Panc1 (cell line): ENCODE measurements around the gene HDAC7. TPM values are rescaled to one million over a fixed set of nuclear protein-coding genes. Genes with fewer than 3 reads are reported as not detected.

Experiments used
- ATAC-seq: fragments of 200-7000 bp; cut with Tn5 transposase; 2 replicates; pipeline ENCODE4 v1.9.1; 2020; ENCODE audit warnings: mild to moderate bottlenecking, moderate library complexity
- BruUV-seq: library from RNA; stranded (reverse); fragments of 400-500 nt; replicated peaks from 2 replicates; lab custom pipeline; 2021; lab: Mats Ljungman, UMichigan
- CTCF ChIA-PET: fragments of 300-600 bp; sonication (Branson Sonifier 250); formaldehyde crosslinking; loops from one replicate; lab custom pipeline; 2022; ENCODE audit warnings: antibody characterized with exemption; lab: Charles Lee
- POLR2A ChIA-PET: fragments of 300-600 bp; sonication (Branson Sonifier 250); formaldehyde crosslinking; loops from one replicate; lab custom pipeline; 2022; ENCODE audit warnings: antibody characterized with exemption; lab: Charles Lee
- DNase-seq: peaks from one replicate; pipeline ENCODE4 v3.0.0-alpha.2; 2010; ENCODE audit warnings: low read depth, low spot score
- H3K27ac ChIP-seq: 2 replicates; pipeline ENCODE4 v1.5.1; 2011; ENCODE audit warnings: mild to moderate bottlenecking, low read length, inconsistent platforms
- H3K27me3 ChIP-seq: fragments of 200-500 bp; sonication (Bioruptor generic); 2 replicates; pipeline ENCODE4 v1.6.0; 2014; ENCODE audit warnings: low read length, inconsistent platforms; ENCODE audit not compliant: control insufficient read depth, insufficient read depth
- H3K36me3 ChIP-seq: fragments of 200-500 bp; sonication (Bioruptor generic); 2 replicates; pipeline ENCODE4 v1.5.1; 2014; ENCODE audit warnings: inconsistent platforms, mild to moderate bottlenecking, low read length, moderate library complexity; ENCODE audit not compliant: control insufficient read depth, insufficient read depth
- H3K4me1 ChIP-seq: 2 replicates; pipeline ENCODE4 v1.5.1; 2011; ENCODE audit warnings: inconsistent platforms, mild to moderate bottlenecking, low read length, moderate library complexity; ENCODE audit not compliant: control insufficient read depth, insufficient read depth
- H3K4me3 ChIP-seq, 2 experiments: 2 replicates each; pipeline ENCODE4 v1.5.1; 2011 to 2012; ENCODE audit warnings: low read depth in 2 of 2, low read length in 2 of 2, mild to moderate bottlenecking in 2 of 2, inconsistent platforms in 1 of 2, moderate library complexity in 1 of 2
- H3K9me3 ChIP-seq: fragments of 200-500 bp; sonication (Bioruptor generic); 2 replicates; pipeline ENCODE4 v1.5.1; 2014; ENCODE audit warnings: low read depth, mild to moderate bottlenecking, inconsistent platforms, low read length, moderate library complexity; ENCODE audit not compliant: control insufficient read depth, insufficient read depth
- CTCF ChIP-seq: fragments of 450-650 bp; IDR thresholded peaks from 2 replicates; pipeline ENCODE4 v1.5.1; 2017; ENCODE audit warnings: mild to moderate bottlenecking
- POLR2AphosphoS5 ChIP-seq: IDR thresholded peaks from 2 replicates; pipeline ENCODE4 v1.6.1; 2012; ENCODE audit warnings: mild to moderate bottlenecking, low read depth, low read length, moderate library complexity
- REST ChIP-seq, 2 experiments: IDR thresholded peaks; 2 replicates each; pipeline ENCODE4 v1.6.1; 2011 to 2012; ENCODE audit warnings: low read depth in 2 of 2, control low read depth in 1 of 2, low read length in 1 of 2, mild to moderate bottlenecking in 1 of 2, moderate library complexity in 1 of 2; ENCODE audit not compliant: insufficient read depth in 1 of 2
- SIN3A ChIP-seq: IDR thresholded peaks from 2 replicates; pipeline ENCODE4 v1.6.1; 2012; ENCODE audit warnings: low read depth, mild to moderate bottlenecking, low read length, moderate library complexity, borderline replicate concordance; ENCODE audit not compliant: insufficient read depth
- TCF7L2 ChIP-seq: IDR thresholded peaks from 2 replicates; pipeline ENCODE4 v1.6.1; 2011; ENCODE audit warnings: mild to moderate bottlenecking, low read depth, low read length, inconsistent platforms
- in situ Hi-C: cut with HindIII; loops from 2 replicates; pipeline ENCODE4 v1.10.0; 2016; ENCODE audit warnings: low sequenced_read_pairs, low pct_unique_long_range_greater_than_20kb
- intact Hi-C: fragments of 100-400 bp; cut with micrococcal nuclease; formaldehyde crosslinking; loops from one replicate; pipeline ENCODE4 v1.10.0; 2022; ENCODE audit not compliant: unreplicated experiment
- total RNA-seq: library from RNA; stranded (reverse); gene quantifications from one replicate; pipeline ENCODE4 v1.2.1, GENCODE V29; 2021; ENCODE audit not compliant: unreplicated experiment

Gene HDAC7
- total RNA-seq, 1 experiment from 2014 or later: 84.2 TPM

GRCh38 chr12:47855502-47855901 is 35.8 kb upstream of the HDAC7 start:
- DNase-seq: no peak
- CTCF ChIA-PET: no interaction called here
- Histone ChIP-seq H3K9me3 (no peaks in the 10 kb centered on the region), H3K27me3 (no peaks in the 10 kb centered on the region), H3K27ac (no peak overlapping the region), H3K36me3 (no peaks in the 10 kb centered on the region), H3K4me3 (no peak overlapping the region), H3K4me1 (no peaks in the 10 kb centered on the region)
- ATAC-seq: no peak
- no TSS peak for BruUV-seq
- intact Hi-C loops (no loop called here), in situ Hi-C loops (no loop called here)
- TF ChIP-seq REST (IDR thresholded peaks at IDR 0.05; ENCODE audit: insufficient read depth in 1 of 2, low read depth in 2 of 2, low read length in 1 of 2) (no peak), CTCF (no peak), TCF7L2 (no peak), SIN3A (no peak), POLR2AphosphoS5 (no peak)
- POLR2A ChIA-PET: no interaction called here

- POLR2A ChIA-PET: no interaction called here
- intact Hi-C loops (no loop called here), in situ Hi-C loops (no loop called here)
- Histone ChIP-seq H3K4me1 (no peaks in the 10 kb centered on the region), H3K9me3 (no peaks in the 10 kb centered on the region), H3K36me3 (no peaks in the 10 kb centered on the region), H3K4me3 (no peak overlapping the region), H3K27ac (no peak overlapping the region), H3K27me3 (no peaks in the 10 kb centered on the region)
- ATAC-seq: no peak
- CTCF ChIA-PET: no interaction called here
- DNase-seq: no peak
- TF ChIP-seq TCF7L2 (no peak), CTCF (no peak), POLR2AphosphoS5 (no peak), REST (IDR thresholded peaks at IDR 0.05; ENCODE audit: insufficient read depth in 1 of 2, low read depth in 2 of 2, low read length in 1 of 2) (no peak), SIN3A (no peak)
- BruUV-seq: no TSS peak
Measured at GRCh38 chr12:47854531-47854930, 34.8 kb upstream of the HDAC7 start.
